HCT116 (cell line): ENCODE measurements around the gene MAP3K7CL. TPM values are rescaled to one million over a fixed set of nuclear protein-coding genes. Genes with fewer than 3 reads are reported as not detected.

Experiments used
- ATAC-seq: fragments of 200-7000 bp; cut with Tn5 transposase; 2 replicates; pipeline ENCODE4 v1.9.1; 2020; ENCODE audit warnings: mild to moderate bottlenecking, moderate library complexity
- BruUV-seq: library from RNA; stranded (reverse); fragments of 400-500 nt; replicated peaks from 2 replicates; lab custom pipeline; 2021; lab: Mats Ljungman, UMichigan
- CTCF ChIA-PET: fragments of 300-600 bp; sonication (Branson Sonifier 250); formaldehyde crosslinking; loops from one replicate; lab custom pipeline; 2021; ENCODE audit warnings: antibody characterized with exemption; lab: Charles Lee
- POLR2A ChIA-PET: fragments of 300-600, 350-600 bp; sonication (Branson Sonifier 250); formaldehyde crosslinking; loops from one replicate; lab custom pipeline; 2021; ENCODE audit warnings: antibody characterized with exemption; lab: Charles Lee
- RAD21 ChIA-PET, 2 experiments: fragments of 300-600 bp; sonication (Branson Sonifier 250); formaldehyde crosslinking; loops; one replicate each; lab custom pipeline; 2023; ENCODE audit warnings: low total read pairs in 2 of 2; ENCODE audit not compliant: uncharacterized antibody in 2 of 2, unreplicated experiment in 2 of 2, low non-redundant PET in 1 of 2; lab: Charles Lee
- DNase-seq: peaks from one replicate; pipeline ENCODE4 v3.0.0-alpha.2; 2010; ENCODE audit warnings: low read depth, low spot score
- H2AFZ ChIP-seq: fragments of 200-600 bp; shearing (Covaris generic), sonication (generic); 2 replicates; pipeline ENCODE4 v1.6.1; 2017; ENCODE audit warnings: low read depth, mixed run types, mixed read lengths, antibody characterized with exemption, low read length; ENCODE audit not compliant: poor library complexity, severe bottlenecking
- H3K27ac ChIP-seq: 2 replicates; pipeline ENCODE4 v1.5.1; 2012; ENCODE audit warnings: low read depth, low read length
- H3K27me3 ChIP-seq: fragments of 200-600 bp; sonication (generic); 2 replicates; pipeline ENCODE4 v1.6.1; 2016; ENCODE audit warnings: mixed run types, low read length, mixed read lengths; ENCODE audit not compliant: insufficient read depth
- H3K36me3 ChIP-seq, 2 experiments: fragments of 200-500 bp in 1 of 2; fragments of 200-600 bp in 1 of 2; sonication (Bioruptor generic) in 1 of 2; sonication (generic) in 1 of 2; 2 replicates each; pipeline versions ENCODE4 v1.5.1 to v1.6.1; 2014 to 2016; ENCODE audit warnings: low read length in 2 of 2, inconsistent platforms in 1 of 2, mixed read lengths in 1 of 2, mixed run types in 1 of 2; ENCODE audit not compliant: insufficient read depth in 2 of 2, control insufficient read depth in 1 of 2
- H3K4me1 ChIP-seq, 2 experiments: fragments of 200-600 bp in 1 of 2; sonication (generic) in 1 of 2; 2 replicates each; pipeline versions ENCODE4 v1.5.1 to v1.6.1; 2012 to 2017; ENCODE audit warnings: low read length in 2 of 2, inconsistent platforms in 1 of 2, mild to moderate bottlenecking in 1 of 2, mixed read lengths in 1 of 2, mixed run types in 1 of 2, moderate library complexity in 1 of 2; ENCODE audit not compliant: insufficient read depth in 2 of 2, control insufficient read depth in 1 of 2
- H3K4me2 ChIP-seq: fragments of 200-600 bp; sonication (generic); 2 replicates; pipeline ENCODE4 v1.6.1; 2017; ENCODE audit warnings: mixed run types, low read length, mixed read lengths
- H3K4me3 ChIP-seq, 2 experiments: fragments of 200-600 bp in 1 of 2; sonication (generic) in 1 of 2; replicated peaks in 1 of 2; 2 replicates each; pipeline ENCODE4 v1.5.1; 2011 to 2016; ENCODE audit warnings: low read length in 2 of 2, control low read depth in 1 of 2, low read depth in 1 of 2, mild to moderate bottlenecking in 1 of 2, mixed read lengths in 1 of 2, mixed run types in 1 of 2
- H3K79me2 ChIP-seq: fragments of 200-600 bp; sonication (generic); 2 replicates; pipeline ENCODE4 v1.6.1; 2017; ENCODE audit warnings: mild to moderate bottlenecking, mixed run types, low read length, moderate library complexity, mixed read lengths; ENCODE audit not compliant: insufficient read depth
- H3K9ac ChIP-seq: fragments of 200-600 bp; sonication (generic); 2 replicates; pipeline ENCODE4 v1.6.1; 2016; ENCODE audit warnings: low read length, mixed read lengths
- H3K9me2 ChIP-seq: fragments of 200-600 bp; sonication (generic), shearing (Covaris generic); 2 replicates; pipeline ENCODE4 v1.6.1; 2017; ENCODE audit warnings: mixed run types, mild to moderate bottlenecking, moderate library complexity; ENCODE audit not compliant: insufficient read depth
- H3K9me3 ChIP-seq, 2 experiments: fragments of 200-500 bp in 1 of 2; fragments of 200-600 bp in 1 of 2; sonication (Bioruptor generic) in 1 of 2; sonication (generic) in 1 of 2; 2 replicates each; pipeline ENCODE4 v1.6.1; 2014 to 2017; ENCODE audit warnings: low read length in 2 of 2, mixed read lengths in 2 of 2, inconsistent platforms in 1 of 2, low read depth in 1 of 2, mild to moderate bottlenecking in 1 of 2, mixed run types in 1 of 2, moderate library complexity in 1 of 2; ENCODE audit not compliant: control insufficient read depth in 1 of 2, insufficient read depth in 1 of 2
- H4K20me1 ChIP-seq: fragments of 200-600 bp; sonication (generic), shearing (Covaris generic); 2 replicates; pipeline ENCODE4 v1.6.1; 2017; ENCODE audit warnings: mixed run types, mild to moderate bottlenecking, moderate library complexity; ENCODE audit not compliant: insufficient read depth
- CEBPB ChIP-seq: IDR thresholded peaks from 2 replicates; pipeline ENCODE4 v1.6.1; 2012; ENCODE audit warnings: low read depth
- CTCF ChIP-seq, 3 experiments: fragments of 200-600 bp in 1 of 3; sonication (generic) in 1 of 3; IDR thresholded peaks in 2 of 3; conservative IDR thresholded peaks in 1 of 3; 2 replicates each; pipeline ENCODE4 v1.5.1; 2012 to 2017; ENCODE audit warnings: low read depth in 2 of 3, low read length in 2 of 3, antibody characterized with exemption in 1 of 3, borderline replicate concordance in 1 of 3, control low read depth in 1 of 3, mild to moderate bottlenecking in 1 of 3, mixed read lengths in 1 of 3, mixed run types in 1 of 3, moderate library complexity in 1 of 3; ENCODE audit not compliant: insufficient read depth in 1 of 3
- EGR1 ChIP-seq: IDR thresholded peaks from 2 replicates; pipeline ENCODE4 v1.6.1; 2012; ENCODE audit warnings: low read depth
- ELF1 ChIP-seq: IDR thresholded peaks from 2 replicates; pipeline ENCODE4 v1.6.1; 2012; ENCODE audit warnings: low read depth, borderline replicate concordance
- EZH2 ChIP-seq: fragments of 200-600 bp; sonication (generic); IDR thresholded peaks from 2 replicates; pipeline ENCODE4 v1.6.1; 2017; ENCODE audit warnings: antibody characterized with exemption, mixed run types
- EZH2phosphoT487 ChIP-seq: fragments of 200-600 bp; IDR thresholded peaks from 2 replicates; pipeline ENCODE4 v1.6.1; 2018; ENCODE audit warnings: antibody characterized with exemption, borderline replicate concordance
- FOSL1 ChIP-seq: IDR thresholded peaks from 2 replicates; pipeline ENCODE4 v1.6.1; 2012; ENCODE audit warnings: low read depth
- JUND ChIP-seq: IDR thresholded peaks from 2 replicates; pipeline ENCODE4 v1.6.1; 2012
- MAX ChIP-seq: IDR thresholded peaks from 2 replicates; pipeline ENCODE4 v1.6.1; 2012
- POLR2AphosphoS5 ChIP-seq: IDR thresholded peaks from 2 replicates; pipeline ENCODE4 v1.6.1; 2011; ENCODE audit warnings: mild to moderate bottlenecking, low read depth, low read length, moderate library complexity
- REST ChIP-seq: IDR thresholded peaks from 2 replicates; pipeline ENCODE4 v1.6.1; 2012; ENCODE audit warnings: low read depth
- SP1 ChIP-seq: IDR thresholded peaks from 2 replicates; pipeline ENCODE4 v1.6.1; 2012; ENCODE audit warnings: low read depth
- ZBTB33 ChIP-seq: IDR thresholded peaks from 2 replicates; pipeline ENCODE4 v1.6.1; 2011; ENCODE audit warnings: mild to moderate bottlenecking, low read length, moderate library complexity; ENCODE audit not compliant: insufficient replicate concordance; ENCODE audit errors: extremely low read depth
- ZFX ChIP-seq: fragments of 450-650 bp; IDR thresholded peaks from 2 replicates; pipeline ENCODE4 v1.6.1; 2017
- intact Hi-C: fragments of 100-400 bp; cut with micrococcal nuclease; formaldehyde crosslinking; loops from 2 replicates; pipeline ENCODE4 v1.10.0; 2022
- total RNA-seq: library from RNA; stranded (reverse); gene quantifications from one replicate; pipeline ENCODE4 v1.2.1, GENCODE V29; 2021; ENCODE audit not compliant: unreplicated experiment

The MAP3K7CL gene
- total RNA-seq, 1 experiment from 2014 or later = 0.57 TPM

GRCh38 chr21:29206445-29206844, 76.0 kb downstream of the MAP3K7CL start:
- Histone ChIP-seq H4K20me1 (no peaks in the 10 kb centered on the region), H3K9me2 (no peaks in the 10 kb centered on the region), H2AFZ (no peak overlapping the region), H3K27ac (no peak overlapping the region), H3K4me2 (no peak overlapping the region), H3K36me3 (no peaks in the 10 kb centered on the region), H3K9ac (no peak overlapping the region), H3K9me3 (peaks cover 0 to 2% of the 10 kb centered on the region in 2 experiments; a peak in 1 of 4 replicates), H3K4me3 (no peak overlapping the region), H3K27me3 (no peaks in the 10 kb centered on the region), H3K79me2 (no peaks in the 10 kb centered on the region), H3K4me1 (peaks cover 0 to 7% of the 10 kb centered on the region in 2 experiments; a peak in 1 of 4 replicates)
- RAD21 ChIA-PET = no interaction called here
- no TSS peak for BruUV-seq
- POLR2A ChIA-PET = no interaction called here
- intact Hi-C loops = no loop called here
- ATAC-seq (no peak), DNase-seq (no peak)
- no peak for TF ChIP-seq POLR2AphosphoS5
- no peak for TF ChIP-seq ZBTB33
- CTCF ChIA-PET = no interaction called here

GRCh38 chr21:29207201-29207600, 76.8 kb downstream of the MAP3K7CL start:
- ChIA-PET CTCF (no interaction called here), RAD21 (no interaction called here), POLR2A (no interaction called here)
- ATAC-seq = no peak
- no peak overlapping the region for H2AFZ ChIP-seq
- H3K79me2 ChIP-seq = no peaks in the 10 kb centered on the region
- intact Hi-C loops = no loop called here
- no peak overlapping the region for H3K4me2 ChIP-seq
- H3K27me3 ChIP-seq = no peaks in the 10 kb centered on the region
- H3K27ac ChIP-seq = no peak overlapping the region
- no peaks in the 10 kb centered on the region for H4K20me1 ChIP-seq
- no peaks in the 10 kb centered on the region for H3K36me3 ChIP-seq
- no peak for DNase-seq
- BruUV-seq = no TSS peak
- H3K9me3 ChIP-seq = no peaks in the 10 kb centered on the region
- H3K4me1 ChIP-seq = peaks cover 0 to 7% of the 10 kb centered on the region in 2 experiments; a peak in 1 of 4 replicates
- no peak overlapping the region for H3K9ac ChIP-seq
- no peaks in the 10 kb centered on the region for H3K9me2 ChIP-seq
- H3K4me3 ChIP-seq = no peak overlapping the region
- TF ChIP-seq CTCF (IDR thresholded peaks at IDR 0.05 in 2 of 3, conservative IDR thresholded peaks at IDR 0.05 in 1 of 3; ENCODE audit: borderline replicate concordance in 1 of 3, insufficient read depth in 1 of 3, low read depth in 2 of 3, low read length in 2 of 3) = no peak
- TF ChIP-seq EZH2phosphoT487 = no peak
- no peak for TF ChIP-seq EGR1
- TF ChIP-seq FOSL1 = no peak
- TF ChIP-seq REST = no peak
- no peak for TF ChIP-seq ZFX
- no peak for TF ChIP-seq SP1
- TF ChIP-seq JUND = no peak
- no peak for TF ChIP-seq POLR2AphosphoS5
- no peak for TF ChIP-seq EZH2
- TF ChIP-seq ELF1 = no peak
- no peak for TF ChIP-seq CEBPB
- TF ChIP-seq MAX = no peak
